NCI-H1417 (cell line): Measurements from ENCODE around the gene ADGRG6.

Experiments
- DNase-seq, 3 experiments: peaks; one replicate each; lab custom pipeline; 2025; lab: John Stamatoyannopoulos, UW

The ADGRG6 gene

DNA sequence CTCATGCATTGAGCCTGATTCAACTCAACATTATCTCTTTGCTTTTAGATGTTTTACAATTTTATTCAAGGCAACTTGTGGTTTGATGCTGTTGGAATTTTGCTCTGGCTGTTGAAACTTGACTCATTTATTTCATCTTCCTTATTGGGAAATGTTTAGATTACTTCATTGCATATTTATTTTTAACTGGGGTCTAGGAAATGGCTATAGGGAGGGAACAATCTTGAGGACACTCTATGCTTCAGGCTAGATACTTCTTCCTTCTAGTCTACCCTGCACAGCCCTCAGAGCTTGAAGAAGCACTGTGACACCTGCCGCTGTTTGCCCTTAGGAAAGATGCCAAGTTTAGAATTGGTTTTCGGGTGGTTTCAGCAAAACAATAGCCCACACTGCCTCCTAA is 183.4 kb downstream of the ADGRG6 start:
- DNase-seq = peak in 1 of 3 experiments; percentile 8

DNA sequence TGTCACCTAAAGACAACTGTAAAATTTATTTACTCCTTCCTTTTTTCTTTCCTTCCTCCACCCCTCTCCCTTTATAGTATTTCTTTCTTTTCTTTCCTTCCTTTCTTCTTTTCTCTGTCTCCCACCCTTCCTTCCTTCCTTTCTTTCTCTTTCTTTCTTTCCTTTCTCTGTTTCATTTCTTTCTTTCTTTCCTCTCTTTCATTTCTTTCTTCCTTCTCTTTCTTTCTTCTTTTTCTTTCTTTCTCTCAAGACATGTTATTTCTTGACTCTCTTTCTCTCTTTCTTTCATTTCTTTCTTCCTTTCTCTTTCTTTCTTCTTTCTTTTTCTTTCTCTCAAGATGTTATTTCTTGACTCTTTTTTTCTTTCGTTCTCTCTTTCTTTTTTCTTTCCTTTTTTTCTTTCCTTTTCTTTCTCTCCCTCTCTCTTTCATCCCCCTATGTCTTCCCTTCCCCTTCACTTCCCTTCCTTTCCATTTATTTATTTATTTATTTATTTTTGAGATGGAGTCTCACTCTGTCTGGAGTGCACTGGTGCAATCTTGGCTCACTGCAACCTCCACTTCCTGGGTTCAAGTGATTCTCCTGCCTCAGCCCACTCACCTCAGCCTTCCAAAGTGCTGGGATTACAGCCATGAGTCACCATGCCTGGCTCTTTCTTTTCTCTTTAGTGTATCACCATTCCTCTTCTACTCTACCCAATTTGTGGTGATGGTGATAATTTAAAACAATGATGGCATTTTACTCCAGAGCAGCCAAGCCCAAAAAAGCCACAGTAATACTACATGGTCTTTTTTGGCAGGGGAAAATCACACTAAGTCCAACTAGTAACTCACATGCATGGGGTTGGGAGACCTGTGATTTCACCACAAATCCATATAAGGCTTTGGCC is 188.2 kb downstream of the ADGRG6 start:
- DNase-seq = no peak
